ENCODE results near the gene TXNRD2. TPM values are rescaled to one million over a fixed set of nuclear protein-coding genes. Genes with fewer than 3 reads are reported as not detected.

Gene TXNRD2
- total RNA-seq, 2 experiments from 2014 or later = 24.7 to 28.9 TPM

GRCh38 chr22:19931514-19931913 is 10.1 kb downstream of the TXNRD2 start:
- H3K27ac ChIP-seq (ENCODE audit: low read depth, low read length, poor library complexity, severe bottlenecking) = no peak overlapping the region
- BruUV-seq (replicated peaks) = no TSS peak
- no peak overlapping the region for H2AFZ ChIP-seq (ENCODE audit: low read length)
- H3K4me2 ChIP-seq (ENCODE audit: low read length) = no peak overlapping the region
- DNase-seq (ENCODE audit: low spot score) = no peak
- H3K79me2 ChIP-seq (ENCODE audit: insufficient read depth, low read depth, low read length) = no peaks in the 10 kb centered on the region
- TF ChIP-seq CTCF (conservative IDR thresholded peaks at IDR 0.05; ENCODE audit: low read length) (no peak), EZH2phosphoT487 (IDR thresholded peaks at IDR 0.05; ENCODE audit: borderline replicate concordance, low read depth, low read length) (no peak)
- no peaks in the 10 kb centered on the region for H3K9me2 ChIP-seq (ENCODE audit: insufficient read depth, low read length)
- CTCF ChIA-PET (ENCODE audit: unreplicated experiment) = no interaction called here
- POLR2A ChIA-PET = no interaction called here
- no peaks in the 10 kb centered on the region for H3K4me1 ChIP-seq (ENCODE audit: insufficient read depth, low read length, poor library complexity, severe bottlenecking)
- no peak overlapping the region for H3K4me3 ChIP-seq (ENCODE audit: low read depth, low read length, poor library complexity, severe bottlenecking)
- H3K36me3 ChIP-seq (ENCODE audit: insufficient read depth, low read length) = no peaks in the 10 kb centered on the region; the same call in 1 of the 2 replicates
- intact Hi-C loops (cut with micrococcal nuclease; ENCODE audit: unreplicated experiment) = no loop called here
- H4K20me1 ChIP-seq (ENCODE audit: insufficient read depth, low read length) = no peaks in the 10 kb centered on the region
- no peaks in the 10 kb centered on the region for H3K9me3 ChIP-seq (ENCODE audit: low read length)

GRCh38 chr22:19930551-19931486 is 10.8 kb downstream of the TXNRD2 start:
- H3K4me2 ChIP-seq (ENCODE audit: low read length) = no peak overlapping the region
- intact Hi-C loops (cut with micrococcal nuclease; ENCODE audit: unreplicated experiment) = no loop called here
- POLR2A ChIA-PET = no interaction called here
- no peak overlapping the region for H3K27ac ChIP-seq (ENCODE audit: low read depth, low read length, poor library complexity, severe bottlenecking)
- no peaks in the 10 kb centered on the region; the same call in 1 of the 2 replicates for H3K36me3 ChIP-seq (ENCODE audit: insufficient read depth, low read length)
- H3K9me2 ChIP-seq (ENCODE audit: insufficient read depth, low read length) = no peaks in the 10 kb centered on the region
- H3K9me3 ChIP-seq (ENCODE audit: low read length) = no peaks in the 10 kb centered on the region
- no peak overlapping the region for H2AFZ ChIP-seq (ENCODE audit: low read length)
- TF ChIP-seq EZH2phosphoT487 (IDR thresholded peaks at IDR 0.05; ENCODE audit: borderline replicate concordance, low read depth, low read length) = no peak
- TF ChIP-seq CTCF (conservative IDR thresholded peaks at IDR 0.05; ENCODE audit: low read length) = no peak
- CTCF ChIA-PET (ENCODE audit: unreplicated experiment) = no interaction called here
- H3K79me2 ChIP-seq (ENCODE audit: insufficient read depth, low read depth, low read length) = no peaks in the 10 kb centered on the region
- H3K4me3 ChIP-seq (ENCODE audit: low read depth, low read length, poor library complexity, severe bottlenecking) = no peak overlapping the region
- H4K20me1 ChIP-seq (ENCODE audit: insufficient read depth, low read length) = no peaks in the 10 kb centered on the region
- no peak for DNase-seq (ENCODE audit: low spot score)
- H3K4me1 ChIP-seq (ENCODE audit: insufficient read depth, low read length, poor library complexity, severe bottlenecking) = no peaks in the 10 kb centered on the region
- BruUV-seq (replicated peaks) = no TSS peak

Measured in OCI-LY7 (cell line).